GM23338 (cell line): ENCODE data around the gene EPHA4.

Source experiments
- EZH2 ChIP-seq: fragments of 200-600 bp; sonication (generic); IDR thresholded peaks from one replicate; pipeline ENCODE4 v1.8.0; 2017; ENCODE audit warnings: antibody characterized with exemption, mild to moderate bottlenecking, low read depth; ENCODE audit not compliant: unreplicated experiment
- ZNF331 ChIP-seq: fragments of 250-450 bp; sonication (Bioruptor Pico); IDR thresholded peaks from 2 replicates; pipeline ENCODE4 v1.5.0; 2020; ENCODE audit warnings: low read depth, mild to moderate bottlenecking, moderate library complexity
- TF ChIP-seq, protein P1 (sequence below), 2 experiments: fragments of 200-600 bp in 1 of 2; sonication (generic) in 1 of 2; conservative IDR thresholded peaks; 2 replicates each; pipeline versions ENCODE4 v1.5.1 to v1.6.1; 2016 to 2017; ENCODE audit warnings: antibody characterized with exemption in 2 of 2, low read depth in 2 of 2, mild to moderate bottlenecking in 2 of 2, moderate library complexity in 1 of 2
- TF ChIP-seq, protein P2 (sequence below): IDR thresholded peaks from one replicate; pipeline ENCODE4 v1.6.1; 2018; ENCODE audit warnings: antibody characterized with exemption; ENCODE audit not compliant: unreplicated experiment

DNA sequence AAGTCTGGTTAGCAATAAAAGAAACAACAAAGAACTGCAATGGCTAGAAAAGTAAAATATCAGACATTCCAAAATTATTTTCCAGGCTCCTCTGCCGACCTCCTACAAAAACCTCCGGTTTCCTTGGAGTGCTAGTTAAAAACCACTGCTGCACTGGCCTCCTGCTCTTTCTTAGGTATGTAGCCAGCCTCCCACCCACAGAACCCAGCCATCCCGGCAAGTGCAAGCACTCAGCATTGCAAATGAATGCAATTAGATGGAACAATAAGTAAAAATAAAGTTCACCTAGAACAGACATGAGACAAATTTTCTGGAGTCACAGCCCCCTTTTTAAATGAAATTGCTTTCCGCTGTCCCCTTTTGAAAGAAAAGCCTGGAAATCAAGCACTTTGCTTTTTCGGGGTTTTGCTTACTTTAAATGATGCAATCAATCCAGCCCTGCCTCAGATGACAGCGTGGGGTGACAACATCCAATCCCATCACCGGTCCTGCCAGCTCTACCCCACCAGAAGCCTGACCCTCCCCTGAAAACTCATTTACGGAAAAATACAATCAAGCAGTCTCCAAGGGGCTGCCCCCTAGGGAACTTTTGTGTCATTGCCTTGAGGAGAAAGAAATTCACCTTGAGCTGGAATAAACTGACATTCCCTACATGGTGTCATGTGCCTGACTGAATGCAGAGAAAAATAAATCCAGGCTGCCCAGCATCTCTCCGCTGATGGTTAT lies 199.8 kb downstream of the EPHA4 start:
- TF ChIP-seq, protein P1, sequence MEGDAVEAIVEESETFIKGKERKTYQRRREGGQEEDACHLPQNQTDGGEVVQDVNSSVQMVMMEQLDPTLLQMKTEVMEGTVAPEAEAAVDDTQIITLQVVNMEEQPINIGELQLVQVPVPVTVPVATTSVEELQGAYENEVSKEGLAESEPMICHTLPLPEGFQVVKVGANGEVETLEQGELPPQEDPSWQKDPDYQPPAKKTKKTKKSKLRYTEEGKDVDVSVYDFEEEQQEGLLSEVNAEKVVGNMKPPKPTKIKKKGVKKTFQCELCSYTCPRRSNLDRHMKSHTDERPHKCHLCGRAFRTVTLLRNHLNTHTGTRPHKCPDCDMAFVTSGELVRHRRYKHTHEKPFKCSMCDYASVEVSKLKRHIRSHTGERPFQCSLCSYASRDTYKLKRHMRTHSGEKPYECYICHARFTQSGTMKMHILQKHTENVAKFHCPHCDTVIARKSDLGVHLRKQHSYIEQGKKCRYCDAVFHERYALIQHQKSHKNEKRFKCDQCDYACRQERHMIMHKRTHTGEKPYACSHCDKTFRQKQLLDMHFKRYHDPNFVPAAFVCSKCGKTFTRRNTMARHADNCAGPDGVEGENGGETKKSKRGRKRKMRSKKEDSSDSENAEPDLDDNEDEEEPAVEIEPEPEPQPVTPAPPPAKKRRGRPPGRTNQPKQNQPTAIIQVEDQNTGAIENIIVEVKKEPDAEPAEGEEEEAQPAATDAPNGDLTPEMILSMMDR (conservative IDR thresholded peaks at IDR 0.05; ENCODE audit: low read depth in 2 of 2), result peak; percentile 53 to 58
- TF ChIP-seq, protein P2, sequence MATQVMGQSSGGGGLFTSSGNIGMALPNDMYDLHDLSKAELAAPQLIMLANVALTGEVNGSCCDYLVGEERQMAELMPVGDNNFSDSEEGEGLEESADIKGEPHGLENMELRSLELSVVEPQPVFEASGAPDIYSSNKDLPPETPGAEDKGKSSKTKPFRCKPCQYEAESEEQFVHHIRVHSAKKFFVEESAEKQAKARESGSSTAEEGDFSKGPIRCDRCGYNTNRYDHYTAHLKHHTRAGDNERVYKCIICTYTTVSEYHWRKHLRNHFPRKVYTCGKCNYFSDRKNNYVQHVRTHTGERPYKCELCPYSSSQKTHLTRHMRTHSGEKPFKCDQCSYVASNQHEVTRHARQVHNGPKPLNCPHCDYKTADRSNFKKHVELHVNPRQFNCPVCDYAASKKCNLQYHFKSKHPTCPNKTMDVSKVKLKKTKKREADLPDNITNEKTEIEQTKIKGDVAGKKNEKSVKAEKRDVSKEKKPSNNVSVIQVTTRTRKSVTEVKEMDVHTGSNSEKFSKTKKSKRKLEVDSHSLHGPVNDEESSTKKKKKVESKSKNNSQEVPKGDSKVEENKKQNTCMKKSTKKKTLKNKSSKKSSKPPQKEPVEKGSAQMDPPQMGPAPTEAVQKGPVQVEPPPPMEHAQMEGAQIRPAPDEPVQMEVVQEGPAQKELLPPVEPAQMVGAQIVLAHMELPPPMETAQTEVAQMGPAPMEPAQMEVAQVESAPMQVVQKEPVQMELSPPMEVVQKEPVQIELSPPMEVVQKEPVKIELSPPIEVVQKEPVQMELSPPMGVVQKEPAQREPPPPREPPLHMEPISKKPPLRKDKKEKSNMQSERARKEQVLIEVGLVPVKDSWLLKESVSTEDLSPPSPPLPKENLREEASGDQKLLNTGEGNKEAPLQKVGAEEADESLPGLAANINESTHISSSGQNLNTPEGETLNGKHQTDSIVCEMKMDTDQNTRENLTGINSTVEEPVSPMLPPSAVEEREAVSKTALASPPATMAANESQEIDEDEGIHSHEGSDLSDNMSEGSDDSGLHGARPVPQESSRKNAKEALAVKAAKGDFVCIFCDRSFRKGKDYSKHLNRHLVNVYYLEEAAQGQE, result no peak
- no peak for TF ChIP-seq EZH2
- no peak for TF ChIP-seq ZNF331
